Liver (tissue), 9 donors: Measurements from ENCODE around the gene ERI3. TPM values are rescaled to one million over a fixed set of nuclear protein-coding genes. Genes with fewer than 3 reads are reported as not detected.
"Not testable (repeated sequence)": the region's sequence is repeated elsewhere in the genome, so short reads cannot be mapped to it uniquely, and the experiment has no call there.

Source experiments
- DNase-seq: peaks from one replicate; pipeline ENCODE4 v3.0.0-alpha.2; 2017; ENCODE audit warnings: low spot score
- H3K27ac ChIP-seq, 2 donors: one replicate each; pipeline ENCODE4 v1.7.0; 2013; ENCODE audit warnings: inconsistent platforms in 2 of 2, low read length in 2 of 2, control low read depth in 1 of 2, low read depth in 1 of 2, mild to moderate bottlenecking in 1 of 2
- H3K27me3 ChIP-seq, 4 donors: one replicate each; pipeline versions ENCODE4 v1.6.1 to v1.7.0; 2013; ENCODE audit warnings: low read length in 3 of 4, inconsistent platforms in 1 of 4, mild to moderate bottlenecking in 1 of 4, moderate library complexity in 1 of 4; ENCODE audit not compliant: control insufficient read depth in 4 of 4, insufficient read depth in 4 of 4
- H3K36me3 ChIP-seq, 4 donors: one replicate each; pipeline versions ENCODE4 v1.6.1 to v1.7.0; 2013; ENCODE audit warnings: low read length in 3 of 4, mild to moderate bottlenecking in 3 of 4, low read depth in 1 of 4, moderate library complexity in 1 of 4; ENCODE audit not compliant: control insufficient read depth in 4 of 4, insufficient read depth in 3 of 4
- H3K4me1 ChIP-seq, 4 donors: one replicate each; pipeline versions ENCODE4 v1.6.1 to v1.7.0; 2013; ENCODE audit warnings: low read length in 3 of 4, mild to moderate bottlenecking in 3 of 4, moderate library complexity in 1 of 4; ENCODE audit not compliant: control insufficient read depth in 4 of 4, insufficient read depth in 4 of 4
- H3K4me3 ChIP-seq, 3 donors: one replicate each; pipeline versions ENCODE4 v1.6.1 to v1.7.0; 2013; ENCODE audit warnings: low read length in 3 of 3, control low read depth in 1 of 3, low read depth in 1 of 3, mild to moderate bottlenecking in 1 of 3
- H3K9ac ChIP-seq, 2 donors: one replicate each; pipeline ENCODE4 v1.7.0; 2013; ENCODE audit warnings: low read length in 2 of 2, mild to moderate bottlenecking in 2 of 2, moderate library complexity in 2 of 2, control low read depth in 1 of 2, low read depth in 1 of 2
- H3K9me3 ChIP-seq, 4 donors: one replicate each; pipeline versions ENCODE4 v1.6.1 to v1.7.0; 2013; ENCODE audit warnings: low read length in 3 of 4; ENCODE audit not compliant: control insufficient read depth in 4 of 4
- CTCF ChIP-seq: fragments of 150-350 bp; IDR thresholded peaks from 2 replicates; pipeline ENCODE4 v1.5.1; 2017; ENCODE audit warnings: improper control_type of control experiment, low read depth, low read length; ENCODE audit not compliant: missing input control
- EGR1 ChIP-seq, 2 donors: IDR thresholded peaks; 2 replicates each; pipeline ENCODE4 v1.6.1; 2016 to 2018; ENCODE audit warnings: antibody characterized with exemption in 2 of 2, low read depth in 2 of 2
- FOXA1 ChIP-seq: IDR thresholded peaks from 2 replicates; pipeline ENCODE4 v1.6.1; 2016; ENCODE audit warnings: antibody characterized with exemption
- FOXA2 ChIP-seq: IDR thresholded peaks from 2 replicates; pipeline ENCODE4 v1.6.1; 2016; ENCODE audit warnings: antibody characterized with exemption
- GABPA ChIP-seq, 2 donors: IDR thresholded peaks in 1 of 2; conservative IDR thresholded peaks in 1 of 2; 2 replicates each; pipeline ENCODE4 v1.6.1; 2016; ENCODE audit warnings: antibody characterized with exemption in 2 of 2, mild to moderate bottlenecking in 1 of 2, moderate library complexity in 1 of 2
- HNF4G ChIP-seq: IDR thresholded peaks from 2 replicates; pipeline ENCODE4 v1.6.1; 2016; ENCODE audit warnings: antibody characterized with exemption
- JUND ChIP-seq, 2 donors: IDR thresholded peaks; 2 replicates each; pipeline ENCODE4 v1.6.1; 2016; ENCODE audit warnings: antibody characterized with exemption in 2 of 2
- MAX ChIP-seq: IDR thresholded peaks from 2 replicates; pipeline ENCODE4 v1.6.1; 2016; ENCODE audit warnings: antibody characterized with exemption
- REST ChIP-seq: IDR thresholded peaks from 2 replicates; pipeline ENCODE4 v1.6.1; 2016; ENCODE audit warnings: antibody characterized with exemption, mild to moderate bottlenecking
- YY1 ChIP-seq: IDR thresholded peaks from 2 replicates; pipeline ENCODE4 v1.6.1; 2016; ENCODE audit warnings: antibody characterized with exemption, mild to moderate bottlenecking
- ZBTB33 ChIP-seq: IDR thresholded peaks from 2 replicates; pipeline ENCODE4 v1.6.1; 2016; ENCODE audit warnings: antibody characterized with exemption
- WGBS: extraction: QIAGEN DNeasy Blood & Tissue Kit; methylation state at CpG from one replicate; pipeline ENCODE4 v1.1.7; 2013; 5-methylcytosine and 5-hydroxymethylcytosine counted together
- polyA plus RNA-seq, 2 donors: library from polyadenylated mRNA; stranded (reverse) in 1 of 2; unstranded in 1 of 2; fragments of 200-250 nt in 1 of 2; fragments of >200 nt in 1 of 2; fragmentation: Nextera tagmentation in 1 of 2; extraction: Ambion mirVana in 1 of 2; gene quantifications; one replicate each; pipeline versions ENCODE4 v1.2.1 to v1.2.3, GENCODE V29; 2013 to 2015
- total RNA-seq, 2 donors: library from RNA; depleted of rRNA; stranded (reverse); fragments of >200 nt; gene quantifications; one replicate each; pipeline ENCODE4 v1.2.3, GENCODE V29; 2014
- donor health status: healthy.
- donor health status: healthy.
- donor health status: healthy.
- donor health status: healthy.
- donor health status: healthy.

ERI3 gene
- total and polyA plus RNA-seq, 4 donors = 15.7 to 23.8 (median 21.3) TPM

GRCh38 chr1:44208226-44208625 is 146.8 kb downstream of the ERI3 start:
- no peak overlapping the region for H3K4me3 ChIP-seq
- no peak overlapping the region for H3K27ac ChIP-seq
- H3K9ac ChIP-seq = no peak overlapping the region
- no peaks in the 10 kb centered on the region for H3K36me3 ChIP-seq
- H3K27me3 ChIP-seq = no peaks in the 10 kb centered on the region
- no peak for TF ChIP-seq MAX
- no peak for TF ChIP-seq JUND (IDR thresholded peaks at IDR 0.05)
- TF ChIP-seq CTCF = no peak
- TF ChIP-seq HNF4G = no peak
- no peak for TF ChIP-seq FOXA2
- no peak for TF ChIP-seq REST
- H3K4me1 ChIP-seq = peaks cover 2 to 9% (median 7%) of the 10 kb centered on the region in 4 donors
- H3K9me3 ChIP-seq = no peaks in the 10 kb centered on the region
- DNase-seq = no peak

- H3K27ac ChIP-seq, DNase-seq: not testable (repeated sequence)
- 84% methylated on average over 5 of the region's 5 CpGs for WGBS
These were observed 148.5 kb downstream of the ERI3 start for GRCh38 chr1:44206545-44206944.

GRCh38 chr1:44200336-44200735 is 154.7 kb downstream of the ERI3 start:
- Histone ChIP-seq H3K9ac (no peak overlapping the region), H3K4me1 (no peaks in the 10 kb centered on the region), H3K27ac (no peak overlapping the region), H3K4me3 (no peak overlapping the region), H3K9me3 (no peaks in the 10 kb centered on the region), H3K27me3 (no peaks in the 10 kb centered on the region), H3K36me3 (no peaks in the 10 kb centered on the region)
- WGBS = 88% methylated on average over 8 of the region's 8 CpGs
- DNase-seq = no peak
- TF ChIP-seq EGR1 (IDR thresholded peaks at IDR 0.05; ENCODE audit: low read depth in 2 of 2) (no peak), YY1 (no peak), ZBTB33 (no peak), GABPA (IDR thresholded peaks at IDR 0.05 in 1 of 2, conservative IDR thresholded peaks at IDR 0.05 in 1 of 2) (no peak), JUND (IDR thresholded peaks at IDR 0.05) (no peak), REST (no peak), FOXA1 (no peak), FOXA2 (no peak), MAX (no peak)

More at GRCh38 chr1:44206545-44206944, 148.5 kb downstream of the ERI3 start:
- not testable (repeated sequence) for H3K4me1 ChIP-seq, H3K9me3 ChIP-seq, H3K36me3 ChIP-seq, H3K9ac ChIP-seq, H3K4me3 ChIP-seq, H3K27me3 ChIP-seq
